ENCODE results near the gene PPP1R12C. TPM values are rescaled to one million over a fixed set of nuclear protein-coding genes. Genes with fewer than 3 reads are reported as not detected.

PPP1R12C gene
- total and polyA plus RNA-seq, 10 of the 15 experiments (the other 5 are each of a cell fraction or from before 2014, with no cell fraction given), result 1.4 to 84.7 (median 20.5) TPM

DNA sequence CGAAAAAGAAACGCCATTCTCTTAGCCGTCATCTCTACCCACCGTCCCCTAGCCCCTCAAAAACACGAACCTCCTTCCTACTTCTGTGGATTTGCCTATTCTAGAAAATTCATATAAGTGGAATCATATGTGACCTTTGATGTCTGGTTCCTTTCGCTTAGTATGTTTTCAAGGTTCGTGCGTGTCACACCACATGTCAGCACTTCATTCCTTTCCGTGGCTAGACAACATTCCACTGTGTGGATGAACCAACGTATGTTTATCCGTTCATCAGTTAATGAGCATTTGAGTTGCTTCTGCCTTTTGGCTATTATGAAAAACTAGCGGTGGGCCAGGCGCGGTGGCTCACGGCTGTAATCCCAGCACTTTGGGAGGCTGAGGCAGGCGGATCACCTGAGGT lies 14.0 kb upstream of the PPP1R12C start:
- in situ Hi-C loops (cut with MboI), result no loop called here
- BruUV-seq (replicated peaks), result no TSS peak
- RAD21 ChIA-PET (ENCODE audit: unreplicated experiment), result no interaction called here

DNA sequence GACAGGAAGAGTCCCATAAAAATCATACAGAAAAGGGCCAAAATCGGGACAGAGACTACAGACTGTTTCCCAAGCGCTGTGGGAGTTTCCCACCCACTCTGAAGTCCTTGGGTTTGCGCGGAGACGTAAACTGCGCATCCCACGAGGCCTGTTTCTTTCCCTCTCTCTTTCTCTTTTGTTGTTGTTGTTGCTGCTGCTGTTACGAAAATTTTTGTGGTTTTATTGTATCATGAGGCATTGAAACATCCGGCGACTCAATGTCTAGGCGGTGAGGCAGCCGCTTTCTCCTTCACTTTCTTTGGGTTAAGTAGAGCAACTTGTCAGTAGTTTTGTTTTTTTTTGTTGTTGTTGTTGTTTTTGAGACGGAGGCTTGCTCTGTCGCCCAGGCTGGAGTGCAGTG lies 1.6 kb upstream of the PPP1R12C start:
- FAIRE-seq (no peak), DNase-seq (ENCODE audit: low read depth, low spot score) (no peak), ATAC-seq (no peak)
- peaks cover 3% of the 10 kb centered on the region; the same call in 1 of the 2 replicates for H4K20me1 ChIP-seq (ENCODE audit: control insufficient read depth, insufficient read depth)
- H3K4me1 ChIP-seq (ENCODE audit: control insufficient read depth, insufficient read depth, low read length), result peaks cover 16% of the 10 kb centered on the region
- no peak overlapping the region for H3K4me2 ChIP-seq (ENCODE audit: control insufficient read depth, insufficient read depth)
- no peak overlapping the region for H2AFZ ChIP-seq (ENCODE audit: control insufficient read depth, low read depth, low read length)
- RAD21 ChIA-PET (ENCODE audit: unreplicated experiment), result no interaction called here
- no peak overlapping the region for H3K27ac ChIP-seq (ENCODE audit: control insufficient read depth, insufficient read depth)
- H3K4me3 ChIP-seq, result no peak overlapping the region; the same call in 1 of the 2 replicates
- POLR2A ChIA-PET, result interaction anchor here (0.5 to 1.1 kb wide), 2 partner anchors 135 to 463 kb away, joined by 3 to 4 read pairs; no protein-coding TSS in a partner anchor
- SMC1A ChIA-PET (ENCODE audit: uncharacterized antibody, unreplicated experiment), result interaction anchor here (1.2 kb wide), 1 partner anchor 14 kb away, joined by 4 read pairs; no protein-coding TSS in a partner anchor
- peaks cover 30% of the 10 kb centered on the region for H3K79me2 ChIP-seq (ENCODE audit: control insufficient read depth, insufficient read depth, low read length)
- WGBS (ENCODE audit: insufficient coverage, insufficient replicate concordance, low lambda C conversion rate, missing lambda C conversion rate), result 97% methylated on average over 14 of the region's 14 CpGs
- H3K36me3 ChIP-seq (ENCODE audit: control insufficient read depth in 2 of 2, insufficient read depth in 2 of 2, low read length in 1 of 2), result no peaks in the 10 kb centered on the region
- H3K9ac ChIP-seq (ENCODE audit: control insufficient read depth, insufficient read depth, low read length), result no peak overlapping the region
- H3K9me3 ChIP-seq (replicated peaks; ENCODE audit: control insufficient read depth, insufficient read depth, low read length), result no peaks in the 10 kb centered on the region
- in situ Hi-C loops (cut with MboI) (no loop called here), intact Hi-C loops (cut with micrococcal nuclease; ENCODE audit: unreplicated experiment) (no loop called here)
- BruUV-seq (replicated peaks), result no TSS peak
- H3K27me3 ChIP-seq (replicated peaks in 1 of 2; ENCODE audit: control insufficient read depth in 2 of 2, insufficient read depth in 2 of 2, low read length in 1 of 2), result peaks cover 0 to 2% of the 10 kb centered on the region in 2 experiments; a peak in 1 of 4 replicates
- CTCF ChIA-PET, result interaction anchor here (0.7 kb wide), 1 partner anchor 552 kb away, joined by 3 read pairs; no protein-coding TSS in a partner anchor
- TF ChIP-seq RAD51 (IDR thresholded peaks at IDR 0.05), result no peak
- TF ChIP-seq ZNF207 (IDR thresholded peaks at IDR 0.05; ENCODE audit: borderline replicate concordance), result no peak
- TF ChIP-seq TCF7 (IDR thresholded peaks at IDR 0.05; ENCODE audit: borderline replicate concordance), result no peak
- TF ChIP-seq NBN (IDR thresholded peaks at IDR 0.05), result no peak
- TF ChIP-seq NR2C2 (IDR thresholded peaks at IDR 0.05; ENCODE audit: borderline replicate concordance, control insufficient read depth, insufficient read length, low read depth), result no peak
- no peak; the same call in 1 of the 2 replicates for TF ChIP-seq MLLT1 (IDR thresholded peaks at IDR 0.05)
- no peak for TF ChIP-seq POLR2AphosphoS2 (IDR thresholded peaks at IDR 0.05; ENCODE audit: low read depth, low read length)
- no peak for TF ChIP-seq PRDM15 (CRISPR knock-in tag; IDR thresholded peaks at IDR 0.05)
- no peak for TF ChIP-seq MXI1 (IDR thresholded peaks at IDR 0.05; ENCODE audit: low read depth, low read length)
- TF ChIP-seq RELA (IDR thresholded peaks at IDR 0.05; ENCODE audit: borderline replicate concordance, partially characterized antibody), result no peak

More for the DNA sequence above, 14.0 kb upstream of the PPP1R12C start:
- Histone ChIP-seq H4K20me1 (ENCODE audit: control insufficient read depth, insufficient read depth) (no peaks in the 10 kb centered on the region), H3K36me3 (ENCODE audit: control insufficient read depth in 2 of 2, insufficient read depth in 2 of 2, low read length in 1 of 2) (no peaks in the 10 kb centered on the region), H2AFZ (ENCODE audit: control insufficient read depth, low read depth, low read length) (no peak overlapping the region), H3K9me3 (replicated peaks; ENCODE audit: control insufficient read depth, insufficient read depth, low read length) (no peaks in the 10 kb centered on the region), H3K27ac (ENCODE audit: control insufficient read depth, insufficient read depth) (no peak overlapping the region), H3K79me2 (ENCODE audit: control insufficient read depth, insufficient read depth, low read length) (no peaks in the 10 kb centered on the region), H3K9ac (ENCODE audit: control insufficient read depth, insufficient read depth, low read length) (no peak overlapping the region), H3K27me3 (replicated peaks in 1 of 2; ENCODE audit: control insufficient read depth in 2 of 2, insufficient read depth in 2 of 2, low read length in 1 of 2) (no peaks in the 10 kb centered on the region), H3K4me3 (no peak overlapping the region), H3K4me2 (ENCODE audit: control insufficient read depth, insufficient read depth) (no peak overlapping the region), H3K4me1 (ENCODE audit: control insufficient read depth, insufficient read depth, low read length) (peaks cover 13% of the 10 kb centered on the region)
- FAIRE-seq (no peak), ATAC-seq (no peak), DNase-seq (ENCODE audit: low read depth, low spot score) (no peak)
- ChIA-PET POLR2A (interaction anchor here (0.6 to 0.7 kb wide), 2 partner anchors 323 to 931 kb away, joined by 3 to 4 read pairs; partner anchors contain the start of gene RPS9), CTCF (no interaction called here), SMC1A (ENCODE audit: uncharacterized antibody, unreplicated experiment) (no interaction called here)
- no peak for TF ChIP-seq NFYB (IDR thresholded peaks at IDR 0.05; ENCODE audit: insufficient read depth, low read depth, low read length)
- TF ChIP-seq RELA (IDR thresholded peaks at IDR 0.05; ENCODE audit: borderline replicate concordance, partially characterized antibody), result no peak
- 61% methylated on average over 16 of the region's 16 CpGs for WGBS (ENCODE audit: insufficient coverage, insufficient replicate concordance, low lambda C conversion rate, missing lambda C conversion rate)
- intact Hi-C loops (cut with micrococcal nuclease; ENCODE audit: unreplicated experiment), result no loop called here
